Measurements from ENCODE around the gene TDO2.
"Not testable (repeated sequence)": the region's sequence is repeated elsewhere in the genome, so short reads cannot be mapped to it uniquely, and the experiment has no call there.

TDO2 gene

DNA sequence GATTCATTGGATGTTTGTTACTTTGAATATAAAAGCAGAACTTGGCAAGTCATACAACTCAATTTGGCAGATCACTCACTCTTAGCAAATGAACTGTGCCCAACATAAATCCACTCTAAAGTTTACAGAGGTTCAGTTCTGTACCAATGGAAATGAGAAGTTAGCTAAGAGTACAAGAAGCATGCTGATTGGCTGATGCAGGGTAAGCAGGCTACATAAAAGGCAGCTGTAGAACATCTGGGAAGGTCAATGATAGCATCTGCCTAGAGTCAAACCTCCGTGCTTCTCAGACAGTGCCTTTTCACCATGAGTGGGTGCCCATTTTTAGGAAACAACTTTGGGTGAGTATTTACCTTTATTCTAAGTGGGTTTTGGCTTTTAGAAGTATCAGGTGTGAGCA, at the start of gene TDO2:
Gene TDO2 (plus strand): TSS at position 244 of the 400 bp plus-strand sequence. CDS start 63 bp downstream, at position 307.
- no peak for DNase-seq

DNA sequence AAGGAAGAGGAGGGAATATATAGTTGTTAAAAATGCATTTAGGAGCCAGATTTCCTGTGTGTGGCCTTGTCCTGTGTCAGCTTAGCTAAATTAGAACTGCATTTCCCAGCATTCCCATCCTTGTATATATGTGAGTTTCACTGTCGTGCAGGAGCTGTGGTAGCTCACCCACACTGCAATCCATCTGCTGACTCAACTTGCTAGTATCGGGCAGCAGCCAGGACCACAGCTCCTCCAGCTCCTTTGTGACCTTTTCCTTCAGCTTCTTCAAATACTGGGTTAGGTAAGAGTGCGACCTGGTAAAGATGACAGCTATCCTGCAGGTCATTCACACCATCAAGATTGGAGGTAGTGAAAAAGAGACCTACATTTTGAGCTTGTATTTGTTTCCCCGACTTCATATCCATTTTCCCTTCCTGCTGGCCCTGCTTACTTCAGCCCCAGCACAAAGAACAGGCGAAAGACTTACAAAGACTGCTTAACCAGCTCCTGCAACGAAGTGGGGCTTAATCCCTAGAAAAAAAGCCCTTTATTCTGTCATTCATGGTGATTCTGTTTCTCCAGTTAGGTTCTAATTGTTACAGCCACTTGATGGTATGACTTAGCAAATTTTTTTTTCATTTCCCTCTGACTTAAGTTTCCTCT, 48.8 kb upstream of the TDO2 start:
- no peak for DNase-seq

DNA sequence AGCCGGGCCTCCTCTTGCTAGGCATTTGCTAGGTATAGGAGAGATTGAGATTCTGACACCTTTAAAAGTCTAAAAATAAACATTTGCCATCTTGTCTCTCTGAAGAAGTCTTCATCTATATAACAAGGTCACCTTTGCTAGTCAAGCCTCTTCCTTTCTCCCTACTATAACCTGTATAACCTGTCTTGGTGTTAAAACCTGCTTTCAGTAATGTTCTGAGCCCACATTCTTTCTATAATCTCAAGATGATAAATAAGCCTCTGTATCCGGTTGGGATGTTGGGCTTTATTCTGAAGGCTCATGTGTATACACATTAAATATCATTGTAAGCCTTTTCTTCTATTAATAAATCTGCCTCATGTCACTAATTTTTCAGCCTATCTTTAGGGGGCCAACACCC, 47.6 kb upstream of the TDO2 start:
- no peak for DNase-seq

DNA sequence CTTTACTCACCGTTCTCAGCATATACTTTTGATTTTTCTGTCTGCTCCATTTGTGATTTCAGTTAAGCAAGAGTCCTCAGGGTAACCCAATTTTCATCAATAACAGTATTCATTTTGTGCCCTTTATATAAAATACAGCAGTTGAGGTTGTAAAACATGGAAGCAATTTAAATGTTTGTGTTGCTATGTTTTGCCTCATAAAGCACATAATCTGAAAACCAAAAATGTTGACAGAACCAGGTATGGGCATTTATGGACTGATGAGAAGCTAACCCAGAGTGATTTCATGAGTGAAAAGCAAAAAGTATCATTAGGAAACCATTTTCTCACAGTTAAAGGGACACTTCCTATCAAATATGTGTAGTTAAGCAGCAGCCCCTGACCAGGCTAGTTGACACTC, 37.3 kb upstream of the TDO2 start, which contains the start of gene ASIC5:
Gene ASIC5 (minus strand): TSS at position 101 of the 400 bp plus-strand sequence. CDS start 51 bp downstream, at position 50.
- DNase-seq = no peak

DNA sequence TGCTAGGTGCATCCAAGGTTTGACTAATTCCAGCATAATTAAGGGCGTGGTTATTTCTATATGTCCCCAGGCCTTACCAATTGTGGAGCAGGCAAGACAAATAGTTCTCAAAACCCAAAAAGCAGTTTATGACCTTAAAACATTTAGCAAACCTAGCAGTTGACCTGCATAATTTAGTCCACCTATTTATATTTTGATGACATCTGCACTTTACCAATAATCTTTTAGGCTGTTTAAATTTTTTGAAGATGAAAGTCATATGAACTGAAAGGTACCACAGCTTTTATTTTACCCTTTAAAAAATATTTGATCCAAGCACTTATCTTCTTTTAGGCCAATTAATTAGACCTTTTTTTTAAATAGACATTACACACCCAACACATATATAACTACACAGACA, 27.6 kb upstream of the TDO2 start:
- no peak for DNase-seq

DNA sequence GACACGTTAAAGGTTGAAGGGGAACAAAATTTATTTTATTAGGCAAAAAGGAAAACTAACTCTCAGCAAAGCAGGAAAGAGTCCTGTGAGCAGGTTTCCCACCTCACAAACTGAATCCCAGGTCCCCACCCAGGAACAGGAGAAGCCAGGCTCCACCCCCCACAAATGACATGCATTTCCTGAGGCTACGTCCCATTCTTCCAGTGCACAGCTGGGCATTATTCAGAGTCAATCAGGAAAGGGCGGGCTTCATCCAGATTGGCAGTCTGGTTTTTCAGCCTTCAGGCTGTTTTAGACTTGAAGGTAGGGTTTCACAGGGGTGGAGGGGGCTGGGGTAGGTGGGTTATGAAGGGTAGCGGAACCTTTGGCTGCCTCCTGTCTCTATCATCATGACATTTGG, 25.5 kb upstream of the TDO2 start:
- no peak for DNase-seq

DNA sequence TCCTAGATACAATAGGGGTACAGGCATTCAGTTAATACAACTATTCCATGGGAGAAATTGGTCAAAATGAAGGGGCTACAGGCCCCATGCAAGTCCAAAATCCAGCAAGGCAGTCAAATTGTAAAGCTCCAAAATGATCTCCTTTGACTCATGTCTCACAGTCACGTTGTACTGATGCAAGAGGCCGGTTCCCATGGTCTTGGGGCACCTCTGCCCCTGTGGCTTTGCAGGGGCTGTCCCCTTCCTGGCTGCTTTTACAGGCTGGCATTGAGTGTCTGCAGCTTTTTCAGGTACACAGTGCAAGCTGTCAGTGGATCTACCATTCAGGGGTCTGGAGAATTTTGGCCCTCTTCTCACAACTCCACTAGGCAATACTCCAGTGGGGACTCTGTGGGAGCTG, 24.9 kb upstream of the TDO2 start:
- DNase-seq = no peak

DNA sequence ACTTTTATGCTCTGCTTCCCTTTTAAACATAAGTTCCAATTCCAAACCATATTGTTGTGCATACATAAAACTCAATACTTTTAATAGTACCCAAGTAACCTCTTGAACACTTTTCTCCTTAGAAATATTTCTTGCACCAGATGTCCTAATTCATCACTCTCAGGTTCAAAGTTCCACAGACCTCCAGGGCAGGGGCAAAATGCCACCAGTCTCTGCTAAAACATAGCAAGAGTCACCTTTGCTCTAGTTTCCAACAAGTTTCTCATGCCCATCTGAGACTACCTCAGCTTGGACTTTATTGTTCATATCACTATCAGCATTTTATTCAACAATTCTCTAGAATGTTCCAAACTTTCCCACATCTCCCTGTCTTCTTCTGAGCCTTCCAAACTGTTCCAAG, 23.7 kb upstream of the TDO2 start:
- no peak for DNase-seq

DNA sequence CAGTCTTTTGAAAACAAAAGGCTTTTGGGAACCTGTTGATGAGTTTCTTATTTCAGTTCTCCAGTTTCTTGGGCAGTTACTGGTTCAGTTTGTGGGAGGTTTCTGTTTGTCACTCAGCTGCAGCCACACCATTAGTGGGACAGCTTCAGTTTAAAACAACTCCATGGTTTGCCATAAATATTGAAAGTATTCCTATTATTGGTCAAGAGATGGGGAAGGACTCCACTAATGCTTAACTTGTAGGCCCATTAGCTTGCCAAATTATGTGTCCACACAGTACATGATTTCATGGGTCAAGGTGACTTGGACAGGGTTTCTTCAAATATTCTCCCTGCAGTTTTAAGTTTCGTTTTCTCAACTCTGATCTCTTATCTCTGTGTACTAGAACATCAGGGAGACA, 21.9 kb upstream of the TDO2 start:
- no peak for DNase-seq

DNA sequence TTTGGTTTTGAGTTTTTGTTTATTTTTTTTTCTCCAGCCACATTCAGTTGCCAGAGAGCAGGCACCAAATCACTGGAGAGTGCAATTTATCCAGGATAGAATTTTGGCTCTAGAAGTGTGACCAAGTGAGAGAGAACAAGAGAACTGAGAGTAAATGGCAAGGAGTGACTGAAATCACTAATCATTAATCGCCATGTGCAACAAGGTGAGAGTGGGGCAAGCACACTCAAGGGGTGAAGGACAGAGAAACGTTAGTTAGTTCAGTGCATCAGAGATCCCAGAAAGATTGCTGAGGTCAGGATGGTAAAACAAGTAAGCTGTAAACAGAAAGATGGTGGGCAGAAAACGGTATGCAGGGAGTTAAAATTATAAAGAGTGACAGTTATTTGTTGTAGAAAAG, 19.6 kb upstream of the TDO2 start:
- DNase-seq = no peak

DNA sequence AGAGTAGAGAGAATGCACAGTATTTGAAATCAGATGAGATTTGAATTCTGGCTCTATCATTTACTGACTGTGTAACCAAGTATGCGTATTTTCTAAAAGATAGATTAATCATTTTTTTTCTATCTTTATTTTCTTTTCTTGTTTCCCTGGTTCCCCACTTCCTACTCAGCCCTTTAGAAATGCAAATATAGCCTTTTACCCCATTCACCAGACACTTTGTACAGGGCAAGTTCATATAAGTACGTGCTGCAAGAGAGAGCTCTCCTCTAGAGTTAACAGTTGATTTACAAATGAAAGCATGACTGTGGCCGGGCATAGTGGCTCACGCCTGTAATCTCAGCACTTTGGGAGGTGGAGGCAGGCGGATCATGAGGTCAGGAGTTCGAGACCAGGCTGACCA, 17.8 kb upstream of the TDO2 start:
- DNase-seq = no peak

DNA sequence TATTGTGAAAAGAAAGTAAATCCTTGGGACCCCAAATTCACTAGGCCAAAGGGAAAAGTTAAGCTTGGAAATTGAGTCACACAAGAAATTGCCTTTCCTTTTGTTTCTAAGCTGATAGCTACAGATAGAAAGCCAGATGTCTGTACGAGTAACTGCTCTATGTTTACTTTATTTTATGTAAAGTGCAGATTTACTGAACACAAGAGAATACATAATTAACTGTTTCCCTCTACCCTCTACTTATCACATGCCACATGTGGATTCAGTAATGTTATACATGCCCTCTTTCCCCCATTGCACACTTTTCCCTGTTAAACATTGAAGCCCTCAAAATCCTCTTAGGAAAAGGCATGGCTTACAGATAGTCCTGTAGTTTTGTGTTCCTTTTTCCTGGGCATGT, 16.5 kb upstream of the TDO2 start:
- no peak for DNase-seq

DNA sequence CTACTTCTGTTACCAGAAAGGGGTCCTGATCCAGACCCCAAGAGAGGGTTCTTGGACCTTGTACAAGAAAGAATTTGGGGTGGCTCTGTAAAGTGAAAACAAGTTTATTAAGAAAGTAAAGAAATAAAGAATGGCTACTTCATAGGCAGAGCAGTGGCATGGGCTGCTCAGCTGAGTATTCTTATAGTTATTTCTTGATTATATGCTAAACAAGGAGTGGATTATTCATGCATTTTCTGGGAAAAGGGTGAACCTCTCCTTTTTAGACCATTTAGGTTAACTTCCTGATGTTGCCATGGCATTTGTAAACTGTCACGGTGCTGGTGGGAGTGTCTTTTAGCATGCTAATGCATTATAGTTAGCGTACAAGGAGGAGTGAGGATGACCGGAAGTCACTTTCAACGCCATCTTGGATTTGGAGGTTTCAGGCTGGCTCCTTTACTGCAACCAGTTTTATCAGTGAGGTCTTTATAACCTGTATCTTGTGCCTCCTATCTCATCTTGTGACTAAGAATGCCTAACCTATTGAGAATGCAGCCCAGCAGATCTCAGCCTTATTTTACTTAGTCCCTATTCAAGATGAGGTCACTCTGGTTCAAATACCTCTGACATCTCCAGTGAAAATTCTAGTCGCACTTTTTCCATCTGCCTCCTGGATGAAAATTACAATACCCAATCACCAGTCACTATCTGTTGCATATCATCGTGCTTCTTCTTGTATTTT, 15.5 kb upstream of the TDO2 start:
- no peak for DNase-seq

DNA sequence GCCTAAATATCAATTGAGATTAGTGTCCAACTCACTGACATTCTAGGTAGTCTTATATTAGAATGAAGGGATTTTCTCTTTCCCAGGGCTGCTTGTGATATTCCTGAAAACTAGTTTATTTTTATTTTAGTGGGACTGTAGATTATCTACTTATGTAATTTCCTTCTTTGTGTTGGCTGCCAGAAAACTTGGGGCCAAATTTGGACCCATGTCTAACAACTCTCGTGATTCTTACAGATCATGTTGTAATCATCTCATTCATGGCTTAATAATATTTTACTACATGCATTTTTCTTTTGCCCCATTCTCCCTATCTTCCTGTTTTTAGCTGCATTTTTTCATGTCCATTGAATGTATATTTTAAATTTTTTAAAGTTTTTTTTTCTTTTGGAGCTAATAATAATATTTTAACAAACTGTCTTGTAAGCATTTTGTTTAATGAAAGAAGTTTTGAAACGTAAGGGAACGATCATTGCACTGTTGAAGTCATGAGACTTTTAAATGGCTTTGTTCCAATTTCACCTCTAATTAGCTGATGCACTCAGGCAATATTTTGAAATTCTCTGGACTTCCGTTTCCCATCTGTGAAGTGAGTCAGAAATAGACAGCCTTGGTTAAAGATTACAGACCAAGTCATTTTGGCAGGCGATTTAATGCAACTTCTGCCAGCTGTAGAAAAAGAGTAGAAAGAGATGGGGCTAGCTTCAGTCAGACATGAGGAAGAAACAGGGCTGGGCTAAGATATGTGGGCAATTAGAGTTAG, 14.3 kb upstream of the TDO2 start:
- no peak for DNase-seq

DNA sequence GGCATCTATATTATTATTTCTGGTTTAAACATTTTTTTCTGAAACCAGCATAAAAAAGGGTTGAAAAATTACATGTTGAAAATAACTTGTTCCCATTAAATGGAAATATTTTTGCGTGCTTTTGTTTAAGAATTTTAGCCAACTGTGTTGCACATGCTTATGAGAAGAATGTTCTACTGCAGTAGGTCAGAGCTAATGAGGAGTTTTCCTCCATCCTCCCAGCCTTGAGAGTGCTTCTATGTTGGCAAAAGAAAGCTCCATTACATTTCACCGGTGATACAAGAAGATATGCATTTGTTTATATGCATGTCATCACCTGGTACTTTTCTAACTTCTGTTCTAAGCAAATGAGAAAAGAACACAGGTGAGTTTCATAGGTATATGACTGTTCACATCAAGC, 13.6 kb upstream of the TDO2 start:
- no peak for DNase-seq

DNA sequence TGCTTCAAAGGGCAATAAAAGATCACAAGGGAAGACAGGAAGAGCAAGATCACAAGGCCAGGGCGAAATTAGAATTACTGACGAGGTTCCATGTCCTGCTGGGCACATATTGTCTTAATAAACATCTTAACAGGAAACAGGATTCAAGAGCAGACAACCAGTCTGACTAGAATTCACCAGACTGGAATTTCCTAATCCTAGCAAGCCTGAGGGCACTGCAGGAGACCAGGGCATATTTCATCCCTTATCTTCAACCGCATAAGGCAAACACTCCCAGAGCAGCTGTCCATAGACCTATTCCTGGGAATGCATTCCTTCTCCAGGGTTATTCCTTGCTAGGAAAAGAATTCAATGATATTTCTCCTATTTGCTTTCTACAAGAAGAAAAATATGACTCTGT, 12.4 kb upstream of the TDO2 start:
- no peak for DNase-seq

DNA sequence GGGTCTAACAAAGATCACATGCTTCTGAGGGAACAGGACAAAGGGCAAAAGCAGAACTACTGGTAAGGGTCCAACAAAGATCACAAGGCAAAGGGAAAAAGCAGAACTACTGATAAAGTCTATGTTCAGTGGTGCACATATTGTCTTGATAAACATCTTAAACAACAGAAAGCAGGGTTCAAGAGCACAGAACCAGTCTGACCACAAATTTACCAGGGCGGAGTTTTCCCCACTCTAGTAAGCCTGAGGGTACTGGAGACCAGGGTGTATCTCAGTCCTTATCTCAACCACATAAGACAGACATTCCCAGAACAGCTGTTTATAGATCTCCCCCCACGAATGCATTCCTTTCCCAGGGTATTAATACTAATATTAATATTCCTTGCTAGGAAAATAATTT, 5.1 kb upstream of the TDO2 start:
- DNase-seq = not testable (repeated sequence)

DNA sequence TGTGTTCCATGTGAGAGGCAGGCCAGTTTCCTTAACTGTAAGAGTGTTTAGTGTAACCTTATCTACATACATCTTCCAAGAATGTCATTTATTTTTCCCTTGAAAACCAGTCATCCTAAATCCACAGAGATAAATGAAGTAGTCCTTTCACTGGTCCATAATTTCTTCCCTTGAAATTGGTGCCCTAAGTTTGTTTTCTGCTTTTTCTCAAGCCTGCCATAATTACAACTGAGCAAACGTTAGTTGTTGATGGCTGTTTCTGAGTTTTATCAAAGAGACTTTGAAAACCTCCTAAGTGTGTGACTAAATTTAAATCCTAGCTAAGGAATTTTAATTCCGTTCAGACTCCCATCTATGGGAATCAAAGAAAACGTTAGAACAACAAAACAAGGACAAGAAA, 3.6 kb upstream of the TDO2 start:
- DNase-seq = no peak

DNA sequence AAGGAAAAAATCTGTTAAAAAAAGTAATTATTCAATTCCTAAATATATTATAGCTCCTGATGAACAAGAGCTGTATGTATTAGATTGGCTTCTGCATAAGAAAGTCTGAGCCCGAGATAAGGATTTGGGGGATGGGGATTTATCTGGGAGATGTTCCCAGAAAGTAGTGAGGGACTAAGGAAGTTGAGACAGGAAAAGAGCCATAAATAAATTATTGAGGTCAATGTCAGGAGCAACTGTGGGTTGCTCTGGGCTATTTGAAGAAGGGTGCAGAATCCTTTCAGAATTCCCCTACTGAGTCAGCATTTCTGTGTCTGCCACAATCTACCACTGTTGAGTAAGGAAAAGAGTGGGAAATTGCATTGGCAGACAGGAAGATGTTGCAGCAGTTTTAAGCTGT, 3.1 kb upstream of the TDO2 start:
- no peak for DNase-seq

DNA sequence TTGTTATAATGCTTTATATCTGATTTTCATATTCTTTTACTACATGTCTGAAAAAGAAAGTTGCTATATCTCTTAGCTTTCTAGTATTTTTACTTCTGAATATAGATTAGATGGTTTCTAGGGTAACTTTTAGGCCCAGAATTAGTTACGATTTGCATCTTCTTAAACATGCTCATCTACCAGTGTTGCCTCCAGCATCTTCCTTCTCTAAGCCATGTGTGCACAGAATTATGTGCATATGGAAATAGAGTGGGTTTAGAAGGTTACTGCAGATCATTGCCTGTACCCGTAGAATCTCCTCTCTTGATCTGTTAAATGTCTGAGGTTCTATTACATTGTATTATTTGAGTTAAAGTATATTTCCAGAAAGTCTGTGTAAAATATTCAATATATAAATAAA, 2.5 kb upstream of the TDO2 start:
- no peak for DNase-seq

DNA sequence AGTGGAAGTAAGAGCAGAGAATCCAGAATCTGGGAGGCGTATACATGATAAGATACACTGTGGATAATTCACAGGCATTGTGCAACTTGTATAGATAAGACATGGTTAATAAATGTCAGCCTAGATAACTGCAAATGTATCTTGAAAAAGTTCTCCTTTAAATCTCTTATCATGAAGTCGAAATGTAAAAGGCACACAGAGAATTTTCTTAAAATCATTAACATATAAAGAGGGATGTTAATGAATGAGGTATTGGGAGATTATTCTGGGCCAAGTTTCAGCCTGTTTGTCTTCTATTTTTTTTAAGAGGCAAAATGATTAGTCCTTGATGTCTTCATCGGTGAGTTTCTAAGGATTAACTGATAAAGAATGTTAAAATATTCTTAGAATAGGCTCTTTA, 835 bp downstream of the TDO2 start:
- DNase-seq = no peak

DNA sequence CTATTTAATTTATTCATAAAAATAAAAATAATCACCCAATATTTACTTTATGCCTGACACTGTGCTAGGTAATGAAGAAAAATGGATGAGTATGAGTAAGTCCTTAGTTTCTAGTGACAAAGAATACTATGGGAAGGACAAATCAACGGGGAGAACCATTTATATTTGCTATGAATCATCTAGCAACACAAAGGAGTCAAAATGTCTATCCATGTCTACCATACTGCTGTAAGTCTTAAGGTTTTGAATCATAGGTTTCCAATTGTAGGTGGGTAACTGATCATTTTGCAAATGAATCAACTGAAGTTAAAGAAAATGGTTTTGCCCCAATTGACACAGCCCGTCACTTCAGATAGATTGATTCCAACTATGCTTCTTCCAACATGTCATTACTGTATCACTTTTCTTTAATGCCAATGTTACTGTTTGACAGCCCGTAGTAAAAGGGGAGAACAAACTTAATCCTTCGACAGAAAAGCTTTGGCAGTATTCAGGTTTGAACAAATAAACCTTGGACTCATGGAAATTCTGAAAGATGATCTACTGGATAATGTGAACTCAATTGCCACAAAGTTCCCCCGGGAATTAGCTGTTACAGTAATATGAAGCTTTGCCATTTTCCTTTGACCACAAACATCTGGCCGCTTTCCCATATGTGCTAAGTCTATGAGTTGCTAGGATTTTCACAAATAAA, 3.2 kb downstream of the TDO2 start:
- no peak for DNase-seq

DNA sequence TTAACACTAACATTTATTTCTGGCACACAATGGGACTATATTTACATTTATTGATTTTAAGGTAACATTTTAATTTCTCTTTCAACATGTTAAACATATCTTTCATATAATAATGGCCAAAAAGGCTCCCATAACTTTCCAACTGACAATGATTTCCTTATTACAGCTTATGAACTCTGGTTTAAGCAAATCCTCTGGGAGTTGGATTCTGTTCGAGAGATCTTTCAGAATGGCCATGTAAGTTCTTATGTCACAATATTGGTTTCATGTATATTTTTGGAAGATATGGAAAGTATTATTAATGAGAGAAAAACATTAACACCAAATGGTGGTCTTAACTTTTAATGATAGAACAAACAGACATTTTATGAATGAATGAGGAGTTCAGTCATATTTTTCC, 4.1 kb downstream of the TDO2 start:
- DNase-seq = no peak
